ENCODE data around the gene C17orf50.
A peak's percentile ranks its signal among the peaks of the same experiment; 100 is the strongest.

The C17orf50 gene

DNA sequence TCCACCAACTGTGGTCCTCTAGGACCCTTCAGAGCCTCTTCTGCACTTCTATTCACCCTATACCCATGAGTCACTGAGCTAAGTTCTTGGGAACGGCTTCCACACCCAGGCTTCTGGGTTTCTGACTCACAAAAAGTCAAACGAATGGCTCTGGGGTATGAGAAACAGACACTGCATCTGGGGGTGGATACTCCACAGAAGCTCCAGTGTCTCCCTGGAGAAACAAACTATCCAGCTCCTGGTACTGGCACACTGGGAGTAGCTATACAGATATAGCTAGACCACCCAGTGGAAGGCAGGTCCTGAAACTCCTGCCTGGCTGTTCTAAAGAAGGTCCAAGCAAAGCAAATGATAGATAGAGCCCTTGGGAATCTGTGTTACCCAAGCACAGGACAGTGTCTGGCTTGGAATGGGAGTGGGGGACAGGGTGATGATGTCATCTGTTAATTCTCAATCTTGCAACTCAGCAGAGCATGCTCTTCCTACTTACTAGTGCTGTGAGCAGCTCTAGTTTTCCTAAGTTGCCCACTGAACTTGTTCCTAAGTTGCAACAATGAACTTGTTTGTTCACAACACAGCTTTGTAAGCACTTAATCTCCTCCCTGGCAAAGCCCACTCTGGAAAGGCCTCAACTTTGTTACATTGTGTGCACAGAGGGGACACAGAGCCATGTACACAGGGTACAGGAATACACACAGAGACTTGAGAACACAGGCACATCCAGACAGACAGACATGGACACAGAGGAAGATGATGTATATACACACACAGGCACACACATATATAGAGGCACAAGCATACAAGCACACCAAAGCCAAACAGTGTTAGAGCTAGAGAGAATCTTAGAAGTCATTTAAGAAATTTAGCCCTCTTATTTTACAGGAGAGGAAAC lies 28.0 kb downstream of the C17orf50 start:
- DNase-seq = no peak

- no peak for DNase-seq
These were observed 30.2 kb downstream of the C17orf50 start for GRCh38 chr17:35790841-35791240.

DNA sequence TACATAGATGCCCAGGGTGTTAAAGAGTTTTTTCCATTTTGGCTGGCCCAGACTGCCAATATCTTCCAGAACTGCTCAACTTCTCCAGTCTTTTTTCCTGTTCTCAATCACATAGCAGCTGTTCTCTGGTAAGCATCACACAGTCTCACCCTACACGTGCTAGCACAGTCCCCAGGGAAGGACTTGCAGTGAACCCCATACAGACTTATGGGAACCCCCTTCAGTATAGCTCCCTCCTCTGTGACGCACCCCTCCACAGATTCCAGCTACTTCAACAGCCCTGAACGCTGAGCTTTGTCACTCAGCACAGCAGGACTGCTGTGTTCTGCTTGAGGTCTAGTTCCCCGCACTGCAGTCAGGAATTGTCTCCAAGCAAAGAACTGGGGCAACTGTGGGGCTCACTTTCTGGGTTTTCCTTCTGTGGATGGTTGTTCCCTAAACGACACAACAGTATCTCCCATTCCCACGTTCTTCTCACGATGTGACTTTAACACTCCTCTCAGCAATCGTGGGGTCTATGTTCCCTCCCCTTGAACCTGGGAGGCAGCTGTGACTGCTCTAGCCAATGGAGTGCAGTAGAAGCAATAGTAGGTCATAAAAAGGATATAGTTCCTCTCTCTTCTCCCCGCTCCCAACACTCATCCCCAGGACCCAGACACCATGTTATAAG lies 31.1 kb downstream of the C17orf50 start:
- no peak for DNase-seq

- no peak for DNase-seq
These were observed 32.6 kb downstream of the C17orf50 start for GRCh38 chr17:35793257-35793656.

GRCh38 chr17:35795007-35795870 lies 34.6 kb downstream of the C17orf50 start, which contains the start of gene MMP28:
MMP28 (minus strand) TSS chr17:35795641; CDS start chr17:35795377, 264 bp downstream.
- peak; percentile 44 to 78 (median 77) for DNase-seq

DNA sequence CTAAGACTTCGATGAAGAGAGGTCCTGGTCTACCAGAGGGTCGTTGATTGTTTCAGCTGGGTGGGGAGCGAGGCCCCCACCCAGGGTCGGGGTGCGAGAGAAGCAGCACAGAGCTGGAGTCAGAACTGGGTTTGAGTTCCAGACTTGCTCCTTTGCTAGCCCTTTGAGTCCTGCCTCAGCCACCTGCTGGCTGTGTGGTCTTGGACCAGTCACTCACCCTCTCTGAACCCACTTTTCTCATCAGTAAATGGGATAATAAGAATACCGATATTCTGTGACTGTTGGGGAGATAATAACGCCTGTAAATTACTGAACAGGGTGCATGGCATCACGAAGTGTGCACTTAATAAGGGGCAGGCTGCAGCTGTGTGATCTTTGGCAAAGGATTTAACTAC lies 35.2 kb downstream of the C17orf50 start:
- no peak for DNase-seq

DNA sequence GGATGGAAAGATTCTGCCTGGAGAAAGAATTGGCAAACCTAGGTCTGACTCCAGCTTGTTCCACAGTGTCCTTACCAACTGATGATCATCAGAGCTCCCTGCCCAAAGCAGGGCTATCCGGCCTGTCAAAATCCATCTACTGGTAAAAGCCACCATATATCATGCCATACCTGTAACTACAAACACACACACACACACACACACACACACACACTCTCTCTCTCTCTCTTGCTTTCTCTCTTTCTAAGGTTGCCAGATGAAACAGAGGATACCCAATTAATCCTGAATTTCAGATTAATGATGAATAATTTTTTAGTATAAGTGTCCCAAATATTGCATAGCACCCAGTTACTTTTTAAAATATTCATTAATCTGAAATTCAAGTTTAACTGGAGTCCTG lies 36.3 kb downstream of the C17orf50 start:
- no peak for DNase-seq

GRCh38 chr17:35797370-35797769 lies 36.7 kb downstream of the C17orf50 start:
- no peak for DNase-seq

DNA sequence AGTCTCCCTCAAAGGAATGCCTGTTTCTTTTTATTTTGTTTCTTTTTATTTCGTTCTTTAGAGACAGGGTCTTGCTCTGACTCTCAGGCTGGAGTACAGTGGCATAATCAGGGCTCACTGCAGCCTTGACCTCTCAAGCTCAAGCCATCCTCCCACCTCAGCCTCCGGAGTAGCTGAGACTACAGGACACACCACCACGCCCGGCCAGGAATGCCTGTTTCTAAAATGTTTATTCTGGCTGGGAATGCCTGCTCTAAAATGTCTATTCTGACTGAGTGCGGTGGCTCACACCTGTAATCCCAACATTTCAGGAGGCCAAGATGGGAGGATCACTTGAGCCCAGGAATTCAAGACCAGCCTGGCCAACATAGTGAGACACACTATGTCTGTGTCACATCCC lies 37.2 kb downstream of the C17orf50 start:
- no peak for DNase-seq

DNA sequence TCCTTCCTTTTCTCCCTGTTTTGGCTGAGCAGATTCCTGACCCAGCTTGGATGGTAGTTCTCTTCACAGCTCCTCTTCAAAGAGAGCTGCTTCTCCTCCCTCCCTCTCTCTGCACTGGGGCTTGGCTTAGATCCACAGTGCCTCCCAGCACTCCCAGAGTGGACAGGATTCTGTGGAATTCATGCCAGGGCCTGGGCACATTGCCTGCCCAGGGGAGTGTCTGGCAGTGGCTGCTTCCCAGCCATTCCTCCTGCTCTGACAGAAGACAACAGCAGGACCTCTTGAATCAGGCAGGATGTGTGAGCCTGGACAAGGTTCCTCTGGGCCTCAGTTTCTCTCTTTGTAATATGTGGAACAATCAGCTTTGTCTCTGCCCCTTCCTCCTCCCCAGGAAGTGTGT lies 39.3 kb downstream of the C17orf50 start:
- no peak for DNase-seq

- DNase-seq = no peak
These were observed 41.0 kb downstream of the C17orf50 start for GRCh38 chr17:35801583-35802224.

GRCh38 chr17:35804658-35805192 lies 44.0 kb downstream of the C17orf50 start:
- peak; percentile 53 to 84 (median 60) for DNase-seq

GRCh38 chr17:35807371-35808144 lies 46.9 kb downstream of the C17orf50 start:
- no peak for DNase-seq

DNA sequence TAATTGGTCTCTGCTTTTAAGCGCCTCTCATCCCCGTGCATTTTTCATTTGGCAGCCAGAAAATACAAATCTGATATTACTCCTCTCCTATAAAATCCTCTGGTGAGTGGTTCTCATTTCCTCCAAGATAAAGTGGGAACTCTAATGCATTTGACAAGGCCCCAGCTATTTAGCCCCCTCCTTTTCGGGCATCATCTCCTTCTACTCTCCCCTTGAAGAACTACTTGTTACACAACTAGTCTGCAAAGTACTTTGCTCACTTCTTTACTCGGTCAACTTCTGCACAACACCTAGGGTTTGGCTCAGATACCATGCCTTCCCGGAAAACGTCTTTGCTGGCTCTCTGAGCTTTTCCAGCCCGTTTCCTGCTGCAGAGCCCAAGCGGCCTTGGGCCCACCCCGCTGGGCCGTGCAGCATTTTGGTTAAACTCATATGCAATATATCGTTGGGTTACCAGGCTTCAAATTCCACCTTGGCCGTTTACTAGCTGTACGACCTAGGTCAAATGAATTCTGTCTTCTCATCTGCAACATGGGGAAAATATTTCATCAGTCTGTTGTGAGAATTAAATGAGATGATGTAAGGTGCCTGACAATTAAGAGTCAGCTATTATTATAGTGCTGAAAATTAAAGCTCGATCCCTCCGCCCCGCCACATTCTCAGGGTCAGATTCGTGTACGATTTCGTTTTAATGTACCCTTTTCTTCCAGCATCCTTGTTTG lies 47.7 kb downstream of the C17orf50 start:
- no peak for DNase-seq

GRCh38 chr17:35808962-35809854 lies 48.5 kb downstream of the C17orf50 start, which contains the start of gene TAF15:
TAF15 (plus strand) TSS chr17:35809484; CDS start chr17:35809570, 86 bp downstream.
- DNase-seq = peak; percentile 97 to 99 (median 97)

GRCh38 chr17:35809855-35810461 lies 49.3 kb downstream of the C17orf50 start:
- no peak for DNase-seq

GRCh38 chr17:35811759-35812158 lies 51.1 kb downstream of the C17orf50 start:
- no peak for DNase-seq

DNA sequence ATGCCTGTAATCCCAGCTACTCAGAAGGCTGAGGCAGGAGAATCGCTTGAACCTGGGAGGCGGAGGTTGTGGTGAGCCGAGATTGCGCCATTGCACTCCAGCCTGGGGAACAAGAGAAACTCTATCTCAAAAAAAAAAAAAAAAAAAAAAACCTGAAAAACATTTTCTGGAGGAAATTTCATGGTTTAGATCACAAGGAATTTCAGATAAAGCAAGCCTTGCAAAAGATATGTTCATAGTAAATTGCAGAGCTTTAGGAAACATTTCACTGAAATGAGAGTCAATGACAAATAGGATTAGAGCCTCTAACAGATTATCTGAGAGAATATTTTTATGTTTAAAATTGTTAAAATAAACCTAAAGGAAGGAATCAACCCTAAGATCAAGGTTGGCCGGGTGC lies 51.8 kb downstream of the C17orf50 start:
- DNase-seq = no peak

Measured in NCI-H1417 (cell line).